Neuronal stem cell (in vitro differentiated cells): ENCODE results near the gene TSPAN14.
"Not testable (repeated sequence)": the region's sequence is repeated elsewhere in the genome, so short reads cannot be mapped to it uniquely, and the experiment has no call there.

Source experiments
- DNase-seq: peaks from one replicate; pipeline ENCODE4 v3.0.0-alpha.2; 2013; ENCODE audit warnings: low spot score
- H2AFZ ChIP-seq: one replicate; pipeline ENCODE4 v1.6.1; 2013; ENCODE audit warnings: mild to moderate bottlenecking, low read length, inconsistent platforms
- H2AK5ac ChIP-seq: 2 replicates; pipeline ENCODE4 v1.6.1; 2013; ENCODE audit warnings: low read depth, mild to moderate bottlenecking, inconsistent platforms, low read length, moderate library complexity, mixed read lengths
- H2BK120ac ChIP-seq: 2 replicates; pipeline ENCODE4 v1.6.1; 2013; ENCODE audit warnings: low read depth, mild to moderate bottlenecking, inconsistent platforms, low read length, moderate library complexity, mixed read lengths
- H2BK12ac ChIP-seq: one replicate; pipeline ENCODE4 v1.6.1; 2013; ENCODE audit warnings: low read length, inconsistent platforms
- H2BK15ac ChIP-seq: 2 replicates; pipeline ENCODE4 v1.6.1; 2013; ENCODE audit warnings: mild to moderate bottlenecking, low read length, inconsistent platforms, mixed read lengths
- H2BK5ac ChIP-seq: one replicate; pipeline ENCODE4 v1.6.1; 2013; ENCODE audit warnings: inconsistent platforms, mild to moderate bottlenecking, low read length, moderate library complexity
- H3K14ac ChIP-seq: one replicate; pipeline ENCODE4 v1.6.1; 2013; ENCODE audit warnings: low read length, inconsistent platforms
- H3K18ac ChIP-seq: 2 replicates; pipeline ENCODE4 v1.6.1; 2013; ENCODE audit warnings: low read length, inconsistent platforms
- H3K23ac ChIP-seq: 2 replicates; pipeline ENCODE4 v1.6.1; 2013; ENCODE audit warnings: low read depth, mild to moderate bottlenecking, mixed read lengths, low read length, inconsistent platforms; ENCODE audit not compliant: poor library complexity
- H3K27ac ChIP-seq: replicated peaks from 3 replicates; pipeline ENCODE4 v1.5.1; 2013; ENCODE audit warnings: low read length, inconsistent platforms
- H3K27me3 ChIP-seq, 3 experiments: 2 replicates each; pipeline ENCODE4 v1.6.1; 2013; ENCODE audit warnings: low read length in 3 of 3, mild to moderate bottlenecking in 2 of 3, inconsistent platforms in 1 of 3, low read depth in 1 of 3, mixed read lengths in 1 of 3, moderate library complexity in 1 of 3; ENCODE audit not compliant: control insufficient read depth in 3 of 3, insufficient read depth in 3 of 3
- H3K36me3 ChIP-seq, 2 donors: replicated peaks in 1 of 2; 2 replicates each; pipeline ENCODE4 v1.6.1; 2013; ENCODE audit warnings: low read length in 2 of 2; ENCODE audit not compliant: control insufficient read depth in 2 of 2, insufficient read depth in 2 of 2
- H3K4ac ChIP-seq: 2 replicates; pipeline ENCODE4 v1.6.1; 2013; ENCODE audit warnings: inconsistent platforms, mild to moderate bottlenecking, low read length, moderate library complexity
- H3K4me1 ChIP-seq, 2 donors: 1 replicate in 1 of 2; 2 replicates in 1 of 2; pipeline ENCODE4 v1.6.1; 2013; ENCODE audit warnings: low read length in 2 of 2, low read depth in 1 of 2; ENCODE audit not compliant: control insufficient read depth in 2 of 2, insufficient read depth in 1 of 2
- H3K4me2 ChIP-seq: one replicate; pipeline ENCODE4 v1.6.1; 2013; ENCODE audit warnings: mild to moderate bottlenecking, low read length, inconsistent platforms; ENCODE audit not compliant: insufficient read depth, poor library complexity, severe bottlenecking
- H3K4me3 ChIP-seq, 2 donors: 2 replicates each; pipeline ENCODE4 v1.5.1; 2013; ENCODE audit warnings: low read length in 2 of 2, mild to moderate bottlenecking in 2 of 2, inconsistent platforms in 1 of 2, moderate library complexity in 1 of 2
- H3K79me1 ChIP-seq: one replicate; pipeline ENCODE4 v1.6.1; 2013; ENCODE audit warnings: low read depth, mild to moderate bottlenecking, inconsistent platforms, low read length, moderate library complexity
- H3K9ac ChIP-seq: one replicate; pipeline ENCODE4 v1.6.1; 2013; ENCODE audit warnings: mild to moderate bottlenecking, low read depth, low read length, inconsistent platforms; ENCODE audit not compliant: poor library complexity
- H3K9me3 ChIP-seq, 2 donors: replicated peaks in 1 of 2; 2 replicates each; pipeline versions ENCODE3 to v1.6.1; 2013; ENCODE audit warnings: low read length in 2 of 2, mild to moderate bottlenecking in 2 of 2, inconsistent platforms in 1 of 2, low read depth in 1 of 2, mixed read lengths in 1 of 2, moderate library complexity in 1 of 2; ENCODE audit not compliant: control insufficient read depth in 2 of 2, insufficient read depth in 1 of 2
- H4K8ac ChIP-seq: one replicate; pipeline ENCODE4 v1.6.1; 2013; ENCODE audit warnings: low read depth, mild to moderate bottlenecking, inconsistent platforms, low read length, moderate library complexity
- H4K91ac ChIP-seq: one replicate; pipeline ENCODE4 v1.6.1; 2013; ENCODE audit warnings: low read length, low read depth, mild to moderate bottlenecking, inconsistent platforms; ENCODE audit not compliant: poor library complexity
- WGBS, 2 donors: extraction: QIAGEN DNeasy Blood & Tissue Kit; methylation state at CpG; one replicate each; pipeline ENCODE4 v1.1.7; 2013; ENCODE audit warnings: missing lambda C conversion rate in 2 of 2, mixed read lengths in 1 of 2; ENCODE audit not compliant: insufficient read length in 2 of 2, insufficient replicate concordance in 1 of 2; ENCODE audit errors: extremely low coverage in 2 of 2; 5-methylcytosine and 5-hydroxymethylcytosine counted together

TSPAN14 gene

GRCh38 chr10:80476685-80477084 is 22.6 kb downstream of the TSPAN14 start:
- Histone ChIP-seq H2AFZ (no peak overlapping the region), H3K9ac (no peak overlapping the region), H3K79me1 (peaks cover 8% of the 10 kb centered on the region), H2AK5ac (no peak overlapping the region), H3K4me3 (peak overlapping the region in 1 of 2 donors; percentile 5), H3K27me3 (no peaks in the 10 kb centered on the region), H4K91ac (no peak overlapping the region), H4K8ac (no peak overlapping the region), H3K18ac (no peak overlapping the region), H3K14ac (no peak overlapping the region), H3K4ac (no peak overlapping the region), H3K9me3 (peaks cover 6 to 25% of the 10 kb centered on the region in 2 donors), H3K4me2 (no peak overlapping the region), H2BK12ac (no peak overlapping the region), H2BK15ac (no peak overlapping the region), H2BK5ac (no peak overlapping the region), H3K4me1 (peaks cover 3 to 15% of the 10 kb centered on the region in 2 donors), H3K23ac (no peak overlapping the region), H3K27ac (no peak overlapping the region), H3K36me3 (peaks cover 3 to 75% of the 10 kb centered on the region in 2 donors), H2BK120ac (no peak overlapping the region)
- DNase-seq = no peak
- WGBS, 2 donors = no CpG with 5 or more reads among the region's 1 CpG

DNA sequence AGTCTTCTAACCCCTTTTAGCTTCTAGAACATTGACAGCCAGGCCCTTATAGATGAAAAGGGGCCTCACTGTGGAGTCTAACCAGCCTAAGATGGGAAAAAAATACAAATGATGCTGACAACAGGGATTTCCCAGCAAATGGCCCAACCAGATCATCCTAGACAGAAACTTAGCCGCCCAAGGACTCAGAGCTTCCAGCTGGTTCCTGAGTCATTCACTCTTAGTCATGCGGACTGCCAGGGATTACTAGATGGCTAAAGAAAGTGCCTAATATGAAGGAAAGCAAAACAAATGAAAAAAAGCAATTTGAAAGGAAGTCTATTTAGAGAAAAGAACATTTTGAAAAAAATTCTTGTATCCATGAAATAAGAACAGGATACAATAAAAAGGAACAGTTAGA is 23.7 kb downstream of the TSPAN14 start:
- Histone ChIP-seq H2BK15ac (no peak overlapping the region), H3K27ac (no peak overlapping the region), H2BK5ac (no peak overlapping the region), H4K91ac (no peak overlapping the region), H2AFZ (no peak overlapping the region), H3K14ac (no peak overlapping the region), H3K36me3 (peaks cover 3 to 67% of the 10 kb centered on the region in 2 donors), H2BK12ac (no peak overlapping the region), H3K4me2 (no peak overlapping the region), H3K23ac (no peak overlapping the region), H3K79me1 (peaks cover 7% of the 10 kb centered on the region), H2BK120ac (no peak overlapping the region), H3K4me1 (peaks cover 3 to 15% of the 10 kb centered on the region in 2 donors), H3K9me3 (peaks cover 6 to 25% of the 10 kb centered on the region in 2 donors), H3K4me3 (no peak overlapping the region), H3K18ac (no peak overlapping the region), H4K8ac (no peak overlapping the region), H3K9ac (no peak overlapping the region), H3K27me3 (no peaks in the 10 kb centered on the region), H3K4ac (no peak overlapping the region), H2AK5ac (no peak overlapping the region)
- DNase-seq = no peak
- WGBS, 2 donors = no CpG with 5 or more reads among the region's 2 CpGs

- no CpG with 5 or more reads among the region's 6 CpGs for WGBS, 2 donors
Observed at GRCh38 chr10:80480373-80480772, 26.3 kb downstream of the TSPAN14 start.

DNA sequence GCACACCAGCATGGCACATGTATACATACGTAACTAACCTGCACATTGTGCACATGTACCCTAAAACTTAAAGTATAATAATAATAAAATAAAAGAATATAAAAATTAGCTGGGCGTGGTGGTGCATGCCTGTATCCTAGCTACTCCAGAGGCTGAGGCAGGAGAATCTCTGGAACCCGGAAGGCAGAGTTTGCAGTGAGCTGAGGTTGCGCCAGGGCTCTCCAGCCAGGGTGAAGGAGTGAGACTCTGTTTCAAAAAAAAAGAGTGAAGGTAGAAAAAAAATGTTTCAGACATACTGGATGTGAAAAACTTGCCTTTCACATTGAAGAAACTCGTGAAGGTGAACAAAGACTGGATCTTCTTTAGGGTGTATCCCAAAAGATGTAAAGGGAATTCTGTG is 26.7 kb downstream of the TSPAN14 start:
- H3K4me3 ChIP-seq = no peak overlapping the region
- H3K27me3 ChIP-seq = no peaks in the 10 kb centered on the region
- no peak overlapping the region for H2AFZ ChIP-seq
- H3K79me1 ChIP-seq = peaks cover 4% of the 10 kb centered on the region
- H3K4ac ChIP-seq = no peak overlapping the region
- H3K4me2 ChIP-seq = no peak overlapping the region
- DNase-seq = no peak
- H3K23ac ChIP-seq = no peak overlapping the region
- no peak overlapping the region for H4K91ac ChIP-seq
- peaks cover 3 to 46% of the 10 kb centered on the region in 2 donors for H3K36me3 ChIP-seq
- no peak overlapping the region for H3K9ac ChIP-seq
- H2AK5ac ChIP-seq = no peak overlapping the region
- H2BK5ac ChIP-seq = no peak overlapping the region
- H3K4me1 ChIP-seq = peaks cover 7 to 11% of the 10 kb centered on the region in 2 donors
- no peak overlapping the region for H3K27ac ChIP-seq
- H2BK12ac ChIP-seq = no peak overlapping the region
- no peak overlapping the region for H3K14ac ChIP-seq
- WGBS, 2 donors = no CpG with 5 or more reads among the region's 5 CpGs
- H2BK120ac ChIP-seq = no peak overlapping the region
- no peak overlapping the region for H3K18ac ChIP-seq
- H2BK15ac ChIP-seq = no peak overlapping the region
- H4K8ac ChIP-seq = no peak overlapping the region
- peaks cover 6 to 23% of the 10 kb centered on the region in 2 donors for H3K9me3 ChIP-seq

More at GRCh38 chr10:80480373-80480772, 26.3 kb downstream of the TSPAN14 start:
- H3K23ac ChIP-seq, H3K4me3 ChIP-seq, H4K8ac ChIP-seq, H3K79me1 ChIP-seq, H2AFZ ChIP-seq, H3K4me2 ChIP-seq, H2BK15ac ChIP-seq, H2BK120ac ChIP-seq, H3K18ac ChIP-seq, H3K4ac ChIP-seq, H2BK5ac ChIP-seq, H2AK5ac ChIP-seq, H3K14ac ChIP-seq, DNase-seq, H3K4me1 ChIP-seq, H3K9ac ChIP-seq, H4K91ac ChIP-seq, H3K27ac ChIP-seq, H3K27me3 ChIP-seq, H2BK12ac ChIP-seq: not testable (repeated sequence)
- H3K36me3 ChIP-seq = peaks cover 3 to 49% of the 10 kb centered on the region in 2 donors
- peaks cover 6 to 23% of the 10 kb centered on the region in 2 donors for H3K9me3 ChIP-seq
